ENCODE measurements around the gene PTGR2. TPM values are rescaled to one million over a fixed set of nuclear protein-coding genes. Genes with fewer than 3 reads are reported as not detected.
"Not testable (repeated sequence)": the region's sequence is repeated elsewhere in the genome, so short reads cannot be mapped to it uniquely, and the experiment has no call there.

The PTGR2 gene
- polyA plus RNA-seq, 1 donor from 2014 or later: 7.2 TPM

- H3K79me2 ChIP-seq (replicated peaks; ENCODE audit: insufficient read depth, low read length): no peaks in the 10 kb centered on the region
- H2AFZ ChIP-seq (ENCODE audit: low read depth, low read length): no peak overlapping the region
- H4K20me1 ChIP-seq (ENCODE audit: insufficient read depth): no peaks in the 10 kb centered on the region
- no peak overlapping the region for H3K4me3 ChIP-seq (ENCODE audit: low read length)
- H3K4me2 ChIP-seq (ENCODE audit: low read length): no peak overlapping the region
- H3K9ac ChIP-seq (ENCODE audit: low read length): no peak overlapping the region
- H3K27ac ChIP-seq (ENCODE audit: low read length): no peak overlapping the region
- no peaks in the 10 kb centered on the region for H3K27me3 ChIP-seq (ENCODE audit: insufficient read depth, low read depth, low read length)
- no peaks in the 10 kb centered on the region for H3K9me3 ChIP-seq (ENCODE audit: low read length)
- no peaks in the 10 kb centered on the region for H3K9me2 ChIP-seq (ENCODE audit: insufficient read depth, low read length)
- no peaks in the 10 kb centered on the region for H3F3A ChIP-seq (ENCODE audit: insufficient read depth, low read length, poor library complexity, severe bottlenecking)
- TF ChIP-seq TAF1 (IDR thresholded peaks at IDR 0.05; ENCODE audit: low read depth) (no peak), EP300 (conservative IDR thresholded peaks at IDR 0.05; ENCODE audit: poor library complexity, severe bottlenecking) (no peak), REST (IDR thresholded peaks at IDR 0.05; ENCODE audit: borderline replicate concordance) (no peak), POLR2AphosphoS5 (IDR thresholded peaks at IDR 0.05) (no peak), CTCF (IDR thresholded peaks at IDR 0.05; ENCODE audit: poor library complexity, severe bottlenecking) (no peak), SMC3 (conservative IDR thresholded peaks at IDR 0.05; ENCODE audit: poor library complexity) (no peak), EZH2 (IDR thresholded peaks at IDR 0.05; ENCODE audit: borderline replicate concordance, insufficient read depth, low read length, poor library complexity, severe bottlenecking) (no peak), MXI1 (conservative IDR thresholded peaks at IDR 0.05; ENCODE audit: poor library complexity, severe bottlenecking) (no peak)
- H3K36me3 ChIP-seq (ENCODE audit: insufficient read depth, low read length): no peaks in the 10 kb centered on the region
Measured at GRCh38 chr14:73863209-73863608, 11.6 kb downstream of the PTGR2 start.

- no peaks in the 10 kb centered on the region for H4K20me1 ChIP-seq (ENCODE audit: insufficient read depth)
- TF ChIP-seq RAD21 (conservative IDR thresholded peaks at IDR 0.05): no peak
- no peak for TF ChIP-seq MXI1 (conservative IDR thresholded peaks at IDR 0.05; ENCODE audit: poor library complexity, severe bottlenecking)
- TF ChIP-seq EP300 (conservative IDR thresholded peaks at IDR 0.05; ENCODE audit: poor library complexity, severe bottlenecking): no peak
- no peak for TF ChIP-seq CTCF (IDR thresholded peaks at IDR 0.05; ENCODE audit: poor library complexity, severe bottlenecking)
- TF ChIP-seq POLR2AphosphoS5 (IDR thresholded peaks at IDR 0.05): no peak
- TF ChIP-seq REST (IDR thresholded peaks at IDR 0.05; ENCODE audit: borderline replicate concordance): no peak
- no peak for TF ChIP-seq SMC3 (conservative IDR thresholded peaks at IDR 0.05; ENCODE audit: poor library complexity)
- no peak for TF ChIP-seq TAF1 (IDR thresholded peaks at IDR 0.05; ENCODE audit: low read depth)
- no peak for TF ChIP-seq EZH2 (IDR thresholded peaks at IDR 0.05; ENCODE audit: borderline replicate concordance, insufficient read depth, low read length, poor library complexity, severe bottlenecking)
- no peak overlapping the region for H3K4me2 ChIP-seq (ENCODE audit: low read length)
- H3K9me3 ChIP-seq (ENCODE audit: low read length): no peaks in the 10 kb centered on the region
- no peak overlapping the region for H3K4me3 ChIP-seq (ENCODE audit: low read length)
- H3K79me2 ChIP-seq (replicated peaks; ENCODE audit: insufficient read depth, low read length): no peaks in the 10 kb centered on the region
- H3F3A ChIP-seq (ENCODE audit: insufficient read depth, low read length, poor library complexity, severe bottlenecking): no peaks in the 10 kb centered on the region
- no peak overlapping the region for H2AFZ ChIP-seq (ENCODE audit: low read depth, low read length)
- H3K27ac ChIP-seq (ENCODE audit: low read length): no peak overlapping the region
- no peaks in the 10 kb centered on the region for H3K36me3 ChIP-seq (ENCODE audit: insufficient read depth, low read length)
- H3K27me3 ChIP-seq (ENCODE audit: insufficient read depth, low read depth, low read length): no peaks in the 10 kb centered on the region
- H3K9ac ChIP-seq (ENCODE audit: low read length): no peak overlapping the region
- H3K9me2 ChIP-seq (ENCODE audit: insufficient read depth, low read length): no peaks in the 10 kb centered on the region
Measured at GRCh38 chr14:73865534-73866113, 14.0 kb downstream of the PTGR2 start.

- H3K9ac ChIP-seq (ENCODE audit: low read length); H4K20me1 ChIP-seq (ENCODE audit: insufficient read depth); H3K36me3 ChIP-seq (ENCODE audit: insufficient read depth, low read length); H3F3A ChIP-seq (ENCODE audit: insufficient read depth, low read length, poor library complexity, severe bottlenecking); H3K9me2 ChIP-seq (ENCODE audit: insufficient read depth, low read length); H3K27ac ChIP-seq (ENCODE audit: low read length); H3K4me3 ChIP-seq (ENCODE audit: low read length); H2AFZ ChIP-seq (ENCODE audit: low read depth, low read length); H3K27me3 ChIP-seq (ENCODE audit: insufficient read depth, low read depth, low read length); H3K79me2 ChIP-seq (replicated peaks; ENCODE audit: insufficient read depth, low read length); H3K9me3 ChIP-seq (ENCODE audit: low read length); H3K4me2 ChIP-seq (ENCODE audit: low read length): not testable (repeated sequence)
Measured at GRCh38 chr14:73869754-73870153, 18.1 kb downstream of the PTGR2 start.

All from neural cell (in vitro differentiated cells).